ENCODE data around the gene COG4.

GRCh38 chr16:70493802-70494201 is 29.6 kb downstream of the COG4 start:
- TF ChIP-seq POLR2A (IDR thresholded peaks at IDR 0.05; ENCODE audit: low read depth, low read length), result no peak
- no peak for TF ChIP-seq TAF1 (IDR thresholded peaks at IDR 0.05; ENCODE audit: borderline replicate concordance, low read depth, low read length)
